ENCODE data around the gene C1RL.

DNA sequence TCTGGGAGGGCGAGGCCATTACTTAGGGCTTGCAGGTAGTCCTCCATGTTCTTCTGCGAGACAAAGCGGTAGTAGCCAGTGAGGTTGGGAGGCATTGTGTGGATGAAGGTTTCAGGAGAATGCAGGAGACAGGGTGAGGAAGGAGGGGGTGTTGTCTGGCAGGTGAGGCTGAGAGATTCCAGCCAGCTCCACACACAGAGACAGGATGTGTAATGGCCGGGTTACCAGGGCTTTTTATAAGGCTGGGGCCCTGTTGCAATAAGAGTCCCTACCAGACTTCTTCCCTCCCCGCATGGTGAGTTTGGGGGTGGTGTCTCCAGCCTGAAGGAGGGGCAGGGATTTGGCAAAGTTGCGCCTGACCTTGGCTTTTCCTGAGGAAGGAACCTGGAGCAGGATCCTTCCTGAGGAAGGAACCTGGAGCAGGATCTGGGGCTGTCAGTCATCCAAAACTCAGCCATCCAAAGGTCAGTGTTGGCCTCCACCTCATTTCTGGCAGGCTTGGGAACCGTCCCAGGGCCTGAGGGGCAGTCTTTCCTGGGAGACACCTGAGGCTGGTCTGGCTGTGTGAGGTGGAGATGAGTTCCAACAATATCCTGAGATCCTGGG, 19.8 kb upstream of the C1RL start, which contains the start of gene RBP5:
- TF ChIP-seq, protein P1, sequence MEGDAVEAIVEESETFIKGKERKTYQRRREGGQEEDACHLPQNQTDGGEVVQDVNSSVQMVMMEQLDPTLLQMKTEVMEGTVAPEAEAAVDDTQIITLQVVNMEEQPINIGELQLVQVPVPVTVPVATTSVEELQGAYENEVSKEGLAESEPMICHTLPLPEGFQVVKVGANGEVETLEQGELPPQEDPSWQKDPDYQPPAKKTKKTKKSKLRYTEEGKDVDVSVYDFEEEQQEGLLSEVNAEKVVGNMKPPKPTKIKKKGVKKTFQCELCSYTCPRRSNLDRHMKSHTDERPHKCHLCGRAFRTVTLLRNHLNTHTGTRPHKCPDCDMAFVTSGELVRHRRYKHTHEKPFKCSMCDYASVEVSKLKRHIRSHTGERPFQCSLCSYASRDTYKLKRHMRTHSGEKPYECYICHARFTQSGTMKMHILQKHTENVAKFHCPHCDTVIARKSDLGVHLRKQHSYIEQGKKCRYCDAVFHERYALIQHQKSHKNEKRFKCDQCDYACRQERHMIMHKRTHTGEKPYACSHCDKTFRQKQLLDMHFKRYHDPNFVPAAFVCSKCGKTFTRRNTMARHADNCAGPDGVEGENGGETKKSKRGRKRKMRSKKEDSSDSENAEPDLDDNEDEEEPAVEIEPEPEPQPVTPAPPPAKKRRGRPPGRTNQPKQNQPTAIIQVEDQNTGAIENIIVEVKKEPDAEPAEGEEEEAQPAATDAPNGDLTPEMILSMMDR (conservative IDR thresholded peaks at IDR 0.05; ENCODE audit: low read length), result no peak
- no peak for TF ChIP-seq EZH2phosphoT487 (IDR thresholded peaks at IDR 0.05; ENCODE audit: borderline replicate concordance, low read depth, low read length)
